Colonic mucosa (tissue), 4 donors: ENCODE results near the gene UBAP1L. TPM values are rescaled to one million over a fixed set of nuclear protein-coding genes. Genes with fewer than 3 reads are reported as not detected.

Experiments
- DNase-seq: peaks from one replicate; pipeline ENCODE4 v3.0.0-alpha.2; 2020
- H3K27ac ChIP-seq: fragments of 200-600 bp; one replicate; pipeline ENCODE4 v1.8.0; 2021
- H3K27me3 ChIP-seq: fragments of 200-600 bp; one replicate; pipeline ENCODE4 v1.8.0; 2021
- H3K36me3 ChIP-seq: fragments of 200-600 bp; one replicate; pipeline ENCODE4 v1.8.0; 2021
- H3K4me1 ChIP-seq: fragments of 200-600 bp; one replicate; pipeline ENCODE4 v1.8.0; 2021; ENCODE audit warnings: mild to moderate bottlenecking
- H3K4me3 ChIP-seq: fragments of 200-600 bp; one replicate; pipeline ENCODE4 v1.8.0; 2021
- H3K9ac ChIP-seq, 2 donors: one replicate each; pipeline ENCODE4 v1.7.0; 2013; ENCODE audit warnings: control low read depth in 2 of 2, low read depth in 2 of 2, low read length in 2 of 2
- H3K9me3 ChIP-seq: fragments of 200-600 bp; one replicate; pipeline ENCODE4 v1.8.0; 2021
- intact Hi-C: fragments of 100-400 bp; cut with DNase I; formaldehyde crosslinking; loops from one replicate; pipeline ENCODE4 v1.14.1; 2022
- total RNA-seq, 2 donors: library from RNA; stranded (reverse); fragmentation: NEBNext Ultra II Directional in 1 of 2; extraction: Animal tissue kit (Norgen Biotek cat#: 25700) in 1 of 2; gene quantifications; one replicate each; pipeline ENCODE4 v1.2.1, GENCODE V29; 2021
- TF ChIP-seq, protein P1 (sequence below): fragments of 200-600 bp; IDR thresholded peaks from one replicate; pipeline ENCODE4 v1.8.0; 2022; ENCODE audit warnings: antibody characterized with exemption, mild to moderate bottlenecking
- donor health status: healthy.
- donor health status: DM: no; HTN: no; CAD: no.
- donor health status: DM: no; HTN: no; CAD: no.

Gene UBAP1L
- total RNA-seq, 2 donors from 2014 or later, result 1.2 to 3.7 TPM

DNA sequence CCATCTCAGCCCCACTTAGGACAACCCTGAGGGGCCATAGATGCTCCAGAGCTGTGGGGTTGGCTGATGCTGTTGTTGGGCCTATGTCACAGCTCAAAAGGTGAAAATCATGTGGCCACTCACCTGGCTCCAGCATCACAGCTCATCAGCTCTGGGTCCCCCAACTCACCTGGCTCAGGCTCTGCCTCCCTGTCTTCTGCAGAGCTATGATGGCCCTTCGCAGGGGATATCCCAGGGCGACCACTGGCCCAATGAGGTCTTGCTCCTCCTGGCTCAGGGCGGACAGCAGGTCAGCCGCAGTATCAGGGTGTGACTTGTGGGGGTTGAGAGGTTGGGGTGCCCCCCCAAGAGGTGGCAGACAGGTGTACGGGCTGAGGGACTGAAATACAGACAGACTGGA is 15.7 kb downstream of the UBAP1L start:
- intact Hi-C loops, result no loop called here
- Histone ChIP-seq H3K4me1 (no peaks in the 10 kb centered on the region), H3K36me3 (no peaks in the 10 kb centered on the region), H3K27me3 (no peaks in the 10 kb centered on the region), H3K9ac (no peak overlapping the region), H3K27ac (no peak overlapping the region), H3K4me3 (no peak overlapping the region), H3K9me3 (no peaks in the 10 kb centered on the region)
- TF ChIP-seq, protein P1, sequence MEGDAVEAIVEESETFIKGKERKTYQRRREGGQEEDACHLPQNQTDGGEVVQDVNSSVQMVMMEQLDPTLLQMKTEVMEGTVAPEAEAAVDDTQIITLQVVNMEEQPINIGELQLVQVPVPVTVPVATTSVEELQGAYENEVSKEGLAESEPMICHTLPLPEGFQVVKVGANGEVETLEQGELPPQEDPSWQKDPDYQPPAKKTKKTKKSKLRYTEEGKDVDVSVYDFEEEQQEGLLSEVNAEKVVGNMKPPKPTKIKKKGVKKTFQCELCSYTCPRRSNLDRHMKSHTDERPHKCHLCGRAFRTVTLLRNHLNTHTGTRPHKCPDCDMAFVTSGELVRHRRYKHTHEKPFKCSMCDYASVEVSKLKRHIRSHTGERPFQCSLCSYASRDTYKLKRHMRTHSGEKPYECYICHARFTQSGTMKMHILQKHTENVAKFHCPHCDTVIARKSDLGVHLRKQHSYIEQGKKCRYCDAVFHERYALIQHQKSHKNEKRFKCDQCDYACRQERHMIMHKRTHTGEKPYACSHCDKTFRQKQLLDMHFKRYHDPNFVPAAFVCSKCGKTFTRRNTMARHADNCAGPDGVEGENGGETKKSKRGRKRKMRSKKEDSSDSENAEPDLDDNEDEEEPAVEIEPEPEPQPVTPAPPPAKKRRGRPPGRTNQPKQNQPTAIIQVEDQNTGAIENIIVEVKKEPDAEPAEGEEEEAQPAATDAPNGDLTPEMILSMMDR, result no peak
- no peak for DNase-seq

- H3K4me1 ChIP-seq, result no peaks in the 10 kb centered on the region
Measured at GRCh38 chr15:65097651-65098263, 17.2 kb downstream of the UBAP1L start.

DNA sequence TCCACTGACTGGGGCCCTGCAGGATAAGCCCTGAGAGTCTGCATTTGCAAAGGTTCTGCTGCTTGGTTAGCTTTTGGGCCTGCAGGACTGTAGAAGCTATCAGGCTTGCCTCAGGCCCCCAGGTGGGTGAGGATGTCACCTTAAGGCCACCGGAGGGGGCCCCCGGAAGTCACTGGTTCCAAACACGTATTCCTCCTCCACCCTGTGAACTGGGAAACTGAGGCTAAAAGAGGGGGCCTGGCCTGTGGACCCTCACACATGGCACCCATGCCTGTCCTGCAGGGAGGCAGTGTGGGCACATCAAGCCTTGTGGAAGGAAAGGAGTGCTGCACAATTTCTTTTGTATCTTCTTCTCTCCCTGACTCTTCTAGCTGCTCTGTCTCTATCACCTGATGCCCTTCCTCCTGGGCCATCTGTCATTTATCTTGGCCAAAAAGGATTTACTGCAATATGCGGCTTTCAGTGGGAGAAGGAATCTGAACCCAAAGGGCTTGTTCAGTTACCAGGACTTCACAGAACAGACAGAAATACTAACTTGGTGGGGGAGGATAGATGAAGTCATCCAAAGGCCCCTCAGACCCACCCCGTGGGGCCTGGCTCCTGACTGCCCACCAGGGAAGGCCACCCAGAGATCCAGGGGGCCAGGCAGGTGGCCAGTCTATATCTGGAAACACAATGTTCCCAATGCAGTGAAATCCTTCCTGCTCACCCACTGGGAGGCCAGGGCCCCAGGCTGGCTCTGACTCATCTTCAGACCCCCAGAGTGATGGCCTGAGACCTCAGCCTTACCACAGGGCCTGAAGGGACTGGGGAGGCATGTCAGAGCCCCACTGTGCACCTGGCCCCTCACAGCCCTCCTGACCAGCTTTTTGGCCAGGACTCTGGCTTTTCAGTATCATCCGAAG is 18.3 kb downstream of the UBAP1L start:
- no peak overlapping the region for H3K9ac ChIP-seq
- no peak overlapping the region for H3K4me3 ChIP-seq
- no peaks in the 10 kb centered on the region for H3K36me3 ChIP-seq
- intact Hi-C loops, result no loop called here
- no peak overlapping the region for H3K27ac ChIP-seq
- no peak for DNase-seq
- TF ChIP-seq, protein P1, result no peak
- no peaks in the 10 kb centered on the region for H3K27me3 ChIP-seq
- H3K4me1 ChIP-seq, result no peaks in the 10 kb centered on the region
- H3K9me3 ChIP-seq, result no peaks in the 10 kb centered on the region

More at GRCh38 chr15:65097651-65098263, 17.2 kb downstream of the UBAP1L start:
- intact Hi-C loops, result no loop called here
- Histone ChIP-seq H3K9ac (no peak overlapping the region), H3K4me3 (no peak overlapping the region), H3K27me3 (no peaks in the 10 kb centered on the region), H3K36me3 (no peaks in the 10 kb centered on the region), H3K9me3 (no peaks in the 10 kb centered on the region), H3K27ac (no peak overlapping the region)
- no peak for DNase-seq
- TF ChIP-seq, protein P1, result no peak

GRCh38 chr15:65095747-65096104 is 19.3 kb downstream of the UBAP1L start:
- H3K4me1 ChIP-seq, result no peaks in the 10 kb centered on the region
- intact Hi-C loops, result no loop called here
- H3K9me3 ChIP-seq, result no peaks in the 10 kb centered on the region
- no peak overlapping the region for H3K9ac ChIP-seq
- H3K4me3 ChIP-seq, result no peak overlapping the region
- H3K36me3 ChIP-seq, result no peaks in the 10 kb centered on the region
- TF ChIP-seq, protein P1, result no peak
- H3K27ac ChIP-seq, result no peak overlapping the region
- no peak for DNase-seq
- no peaks in the 10 kb centered on the region for H3K27me3 ChIP-seq

GRCh38 chr15:65095011-65095746 is 19.8 kb downstream of the UBAP1L start:
- Histone ChIP-seq H3K9me3 (no peaks in the 10 kb centered on the region), H3K27me3 (no peaks in the 10 kb centered on the region), H3K9ac (no peak overlapping the region), H3K27ac (no peak overlapping the region), H3K4me1 (no peaks in the 10 kb centered on the region), H3K36me3 (no peaks in the 10 kb centered on the region), H3K4me3 (no peak overlapping the region)
- TF ChIP-seq, protein P1, result no peak
- intact Hi-C loops, result no loop called here
- DNase-seq, result no peak
